Type B pancreatic cell (in vitro differentiated cells): ENCODE measurements around the gene HOMEZ. TPM values are rescaled to one million over a fixed set of nuclear protein-coding genes. Genes with fewer than 3 reads are reported as not detected.
"Not testable (repeated sequence)": the region's sequence is repeated elsewhere in the genome, so short reads cannot be mapped to it uniquely, and the experiment has no call there.

Experiments used
- DNase-seq: peaks from one replicate; pipeline ENCODE4 v3.0.0; 2021; ENCODE audit warnings: mixed read lengths; ENCODE audit not compliant: unreplicated experiment; ENCODE audit errors: extremely low spot score
- H3K27ac Mint-ChIP-seq: 2 replicates; pipeline ENCODE4 v1.8.0; 2021; ENCODE audit warnings: mild to moderate bottlenecking, mixed read lengths
- H3K27me3 Mint-ChIP-seq: 2 replicates; pipeline ENCODE4 v1.8.0; 2021; ENCODE audit warnings: mixed read lengths
- H3K36me3 Mint-ChIP-seq: 2 replicates; pipeline ENCODE4 v1.8.0; 2021; ENCODE audit warnings: mixed read lengths
- H3K4me1 Mint-ChIP-seq: one replicate; pipeline ENCODE4 v1.8.0; 2021; ENCODE audit warnings: mixed read lengths; ENCODE audit not compliant: unreplicated experiment
- H3K4me3 Mint-ChIP-seq: 2 replicates; pipeline ENCODE4 v1.8.0; 2021; ENCODE audit warnings: mild to moderate bottlenecking, mixed read lengths
- H3K9me3 Mint-ChIP-seq: 2 replicates; pipeline ENCODE4 v1.8.0; 2021; ENCODE audit warnings: mixed read lengths
- CTCF ChIP-seq: fragments of 200-600 bp; sonication (generic); conservative IDR thresholded peaks from 2 replicates; pipeline ENCODE4 v1.5.0; 2021; ENCODE audit warnings: antibody characterized with exemption, mild to moderate bottlenecking
- total RNA-seq: library from RNA; stranded (reverse); gene quantifications from 2 replicates; pipeline ENCODE4 v1.2.1, GENCODE V29; 2021; ENCODE audit warnings: low replicate concordance

The HOMEZ gene
- total RNA-seq, 1 donor from 2014 or later: 19.5 TPM

DNA sequence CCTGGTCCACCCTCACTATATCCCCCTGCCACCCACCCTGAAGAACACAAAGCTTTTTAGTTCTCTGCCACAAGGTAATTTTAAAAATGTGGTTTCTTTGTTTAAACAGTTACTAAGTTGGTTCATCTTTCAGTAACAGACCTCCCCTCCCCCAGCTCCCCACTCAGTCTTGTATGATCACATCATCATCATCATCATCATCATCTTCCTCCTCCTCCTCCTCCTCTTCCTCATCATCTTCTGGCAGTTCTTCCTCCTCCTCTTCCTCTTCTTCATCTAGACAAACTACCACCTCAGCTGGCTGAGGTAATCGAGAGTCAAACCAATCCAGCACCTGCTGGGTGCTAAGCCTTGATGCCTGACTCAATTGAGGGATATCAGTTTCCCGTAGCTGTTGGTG lies 10.5 kb downstream of the HOMEZ start:
- Mint-ChIP-seq H3K36me3 (peaks cover 20% of the 10 kb centered on the region), H3K9me3 (peaks cover 4% of the 10 kb centered on the region), H3K4me1 (no peaks in the 10 kb centered on the region), H3K27ac (peak overlapping the region; percentile 75), H3K27me3 (no peaks in the 10 kb centered on the region), H3K4me3 (no peak overlapping the region)
- no peak for TF ChIP-seq CTCF
- DNase-seq: no peak

DNA sequence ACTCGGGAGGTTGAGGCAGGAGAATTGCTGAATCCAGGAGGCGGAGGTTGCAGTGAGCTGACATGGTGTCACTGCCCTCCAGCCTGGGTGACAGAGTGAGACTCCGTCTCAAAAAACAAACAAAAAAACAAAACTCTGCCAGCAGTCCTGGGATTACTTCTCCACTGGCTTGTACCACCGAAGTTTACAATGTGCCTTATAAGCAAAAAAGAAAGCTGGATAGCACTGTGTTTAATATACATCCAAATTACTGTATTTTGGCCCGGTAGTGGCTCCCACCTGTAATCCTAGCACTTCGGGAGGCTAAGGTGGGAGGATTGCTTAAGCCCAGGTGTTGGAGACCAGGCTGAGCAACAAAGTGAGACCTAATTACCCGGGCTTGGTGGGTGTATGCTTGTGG lies 16.7 kb downstream of the HOMEZ start:
- no peak for TF ChIP-seq CTCF
- Mint-ChIP-seq H3K27ac (no peak overlapping the region), H3K4me3 (no peak overlapping the region), H3K27me3 (peaks cover 7% of the 10 kb centered on the region), H3K9me3 (no peaks in the 10 kb centered on the region), H3K4me1 (no peaks in the 10 kb centered on the region), H3K36me3 (no peaks in the 10 kb centered on the region)
- DNase-seq: no peak

DNA sequence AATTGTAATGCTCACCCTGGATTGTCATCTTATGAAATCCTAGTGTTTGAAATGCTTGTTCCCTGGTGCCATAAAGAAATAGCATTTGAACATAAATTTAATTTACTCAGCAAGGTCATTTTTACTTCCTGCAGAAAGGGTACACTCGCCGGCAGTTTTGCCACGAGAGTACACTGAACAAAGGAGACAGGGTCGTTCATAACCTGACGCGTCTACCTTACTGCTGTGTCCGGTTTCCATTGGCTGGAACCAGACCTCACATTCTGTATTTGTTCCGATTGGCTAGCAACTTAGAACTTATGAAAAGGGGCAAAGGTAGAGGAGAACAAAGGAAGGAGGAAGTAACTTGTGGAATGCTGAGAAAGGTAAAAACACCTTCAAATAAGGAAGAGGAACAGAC lies 25.1 kb downstream of the HOMEZ start:
- H3K36me3 Mint-ChIP-seq, H3K27ac Mint-ChIP-seq, H3K4me1 Mint-ChIP-seq, H3K9me3 Mint-ChIP-seq, H3K4me3 Mint-ChIP-seq, DNase-seq: not testable (repeated sequence)
- peaks cover 31% of the 10 kb centered on the region for H3K27me3 Mint-ChIP-seq

GRCh38 chr14:23259426-23259825 lies 26.5 kb downstream of the HOMEZ start:
- H3K27ac Mint-ChIP-seq: no peak overlapping the region
- no peak for DNase-seq
- no peak for TF ChIP-seq CTCF
- H3K36me3 Mint-ChIP-seq: no peaks in the 10 kb centered on the region
- H3K9me3 Mint-ChIP-seq: no peaks in the 10 kb centered on the region
- H3K4me3 Mint-ChIP-seq: no peak overlapping the region
- peaks cover 26% of the 10 kb centered on the region for H3K27me3 Mint-ChIP-seq
- no peaks in the 10 kb centered on the region for H3K4me1 Mint-ChIP-seq

GRCh38 chr14:23258256-23258655 lies 27.7 kb downstream of the HOMEZ start:
- Mint-ChIP-seq H3K9me3 (no peaks in the 10 kb centered on the region), H3K27me3 (peaks cover 22% of the 10 kb centered on the region), H3K36me3 (no peaks in the 10 kb centered on the region), H3K27ac (no peak overlapping the region), H3K4me1 (no peaks in the 10 kb centered on the region), H3K4me3 (no peak overlapping the region)
- TF ChIP-seq CTCF: no peak
- no peak for DNase-seq

DNA sequence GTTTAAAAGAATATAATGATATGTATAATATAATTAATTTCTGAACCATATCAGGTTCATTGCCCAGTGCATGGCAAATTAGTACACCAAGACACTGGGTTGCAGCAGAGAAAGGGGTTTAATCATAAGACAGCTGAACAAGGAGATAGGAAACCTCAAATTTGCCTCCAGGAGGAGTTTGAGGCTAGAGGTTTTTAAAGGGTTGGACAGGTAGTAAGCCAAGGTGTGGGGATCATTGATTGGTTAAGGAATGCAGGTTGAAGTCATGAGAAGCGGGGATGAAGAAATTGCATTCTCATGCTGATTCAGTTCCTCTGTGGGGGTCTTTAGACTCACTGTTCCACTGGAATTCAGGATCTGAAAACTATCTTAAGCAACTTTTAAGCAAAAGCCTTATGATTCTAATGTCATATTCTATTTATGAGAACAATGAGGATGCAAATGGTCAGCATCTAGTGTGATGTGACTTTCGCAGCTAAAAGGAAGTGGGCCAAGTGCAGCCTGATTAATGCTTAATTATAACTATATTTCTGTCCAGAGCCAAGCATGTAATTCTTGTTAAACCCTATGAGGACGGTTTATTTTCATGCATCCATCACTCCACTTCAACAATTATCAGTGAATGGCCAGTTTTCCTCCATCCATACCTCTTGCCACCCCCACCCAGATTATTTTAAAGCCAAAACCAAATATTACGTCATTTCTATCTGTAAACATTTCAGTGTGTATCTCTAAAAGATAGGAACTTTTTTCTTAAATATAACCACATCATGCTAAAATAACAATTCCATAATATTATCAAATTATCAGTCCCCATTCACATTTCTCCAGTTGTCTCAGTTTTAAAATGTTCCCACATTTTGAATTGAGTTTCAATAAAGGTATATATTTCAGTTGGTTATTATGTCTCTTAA lies 33.3 kb downstream of the HOMEZ start:
- no peaks in the 10 kb centered on the region for H3K9me3 Mint-ChIP-seq
- TF ChIP-seq CTCF: no peak
- H3K27me3 Mint-ChIP-seq: peaks cover 20% of the 10 kb centered on the region
- H3K4me3 Mint-ChIP-seq: no peak overlapping the region
- no peak for DNase-seq
- H3K27ac Mint-ChIP-seq: no peak overlapping the region
- no peaks in the 10 kb centered on the region for H3K36me3 Mint-ChIP-seq
- H3K4me1 Mint-ChIP-seq: no peaks in the 10 kb centered on the region
